Esophagus muscularis mucosa (tissue), 4 donors: Measurements from ENCODE around the gene OR2H1. TPM values are rescaled to one million over a fixed set of nuclear protein-coding genes. Genes with fewer than 3 reads are reported as not detected.

ENCODE experiments used
- DNase-seq: peaks from one replicate; pipeline ENCODE4 v3.0.0-alpha.2; 2017; ENCODE audit errors: extremely low spot score
- H3K27ac ChIP-seq, 4 donors: fragments of 200-600 bp; sonication (generic); replicated peaks in 1 of 4; 1 replicate in 3 of 4; 2 replicates in 1 of 4; pipeline ENCODE4 v1.5.1; 2016 to 2019; ENCODE audit warnings: mild to moderate bottlenecking in 1 of 4
- H3K27me3 ChIP-seq, 4 donors: fragments of 200-600 bp; sonication (generic); one replicate each; pipeline versions ENCODE4 v1.5.1 to v1.6.0; 2016 to 2019
- H3K36me3 ChIP-seq, 4 donors: fragments of 200-600 bp; sonication (generic); one replicate each; pipeline ENCODE4 v1.5.1; 2016 to 2019
- H3K4me1 ChIP-seq, 4 donors: fragments of 200-600 bp; sonication (generic); one replicate each; pipeline ENCODE4 v1.5.1; 2016 to 2019
- H3K4me3 ChIP-seq, 4 donors: fragments of 200-600 bp; sonication (generic); 1 replicate in 2 of 4; 2 replicates in 2 of 4; pipeline ENCODE4 v1.5.1; 2016 to 2019; ENCODE audit warnings: mild to moderate bottlenecking in 4 of 4, moderate library complexity in 1 of 4
- H3K9me3 ChIP-seq, 4 donors: fragments of 200-600 bp; sonication (generic); 1 replicate in 3 of 4; 2 replicates in 1 of 4; pipeline ENCODE4 v1.5.1; 2016 to 2019
- EP300 ChIP-seq: sonication (generic); formaldehyde crosslinking; IDR thresholded peaks from one replicate; pipeline ENCODE4 v1.6.1; 2017; ENCODE audit warnings: antibody characterized with exemption
- POLR2A ChIP-seq: fragments of 450-650 bp; IDR thresholded peaks from one replicate; pipeline ENCODE4 v1.6.1; 2017; ENCODE audit warnings: antibody characterized with exemption, moderate library complexity, mild to moderate bottlenecking, low read depth
- POLR2AphosphoS5 ChIP-seq, 2 donors: sonication (generic); formaldehyde crosslinking; IDR thresholded peaks; one replicate each; pipeline ENCODE4 v1.6.1; 2017; ENCODE audit warnings: antibody characterized with exemption in 2 of 2
- WGBS: methylation state at CpG from one replicate; pipeline ENCODE4 v1.1.5; 2018; 5-methylcytosine and 5-hydroxymethylcytosine counted together
- intact Hi-C: fragments of 100-400 bp; cut with DNase I; formaldehyde crosslinking; loops from one replicate; pipeline ENCODE4 v1.15.1; 2023
- total RNA-seq, 4 donors: library from RNA; depleted of rRNA; stranded (reverse); fragments of >200 nt; gene quantifications; one replicate each; pipeline versions ENCODE4 v1.1.0 to v1.2.1, GENCODE V29; 2016
- TF ChIP-seq, protein P1 (sequence below), 3 experiments: fragments of 200-600 bp in 2 of 3; fragments of 450-650 bp in 1 of 3; sonication (generic) in 2 of 3; IDR thresholded peaks; one replicate each; pipeline ENCODE4 v1.5.1; 2017 to 2019; ENCODE audit warnings: antibody characterized with exemption in 3 of 3, mild to moderate bottlenecking in 2 of 3, moderate library complexity in 1 of 3

OR2H1 gene
- total RNA-seq, 4 donors from 2014 or later = not detected

DNA sequence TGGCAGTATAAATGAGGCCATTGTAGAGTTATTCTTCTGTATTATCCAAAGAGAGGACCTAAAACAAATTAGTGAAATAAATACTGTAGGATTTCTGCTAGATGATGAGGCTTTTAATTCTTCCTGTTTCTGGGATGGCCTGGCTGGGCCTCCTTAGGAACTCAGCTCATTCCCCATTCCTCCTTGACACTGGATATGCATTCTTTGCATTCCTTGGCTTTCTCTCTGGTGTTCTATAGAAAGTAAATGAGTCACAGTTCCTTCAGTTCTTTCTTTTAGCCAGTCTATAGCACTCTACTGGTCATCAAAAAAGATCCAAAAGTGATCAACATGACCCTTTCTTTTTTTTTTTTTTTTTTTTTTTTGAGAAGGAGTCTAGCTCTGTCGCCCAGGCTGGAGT is 9.3 kb upstream of the OR2H1 start:
- Histone ChIP-seq H3K9me3 (no peaks in the 10 kb centered on the region), H3K27me3 (no peaks in the 10 kb centered on the region), H3K4me1 (no peaks in the 10 kb centered on the region), H3K36me3 (no peaks in the 10 kb centered on the region), H3K4me3 (no peak overlapping the region), H3K27ac (no peak overlapping the region)
- DNase-seq = no peak
- WGBS = 93% methylated on average over 1 of the region's 1 CpG
- intact Hi-C loops = no loop called here
- TF ChIP-seq POLR2AphosphoS5 (IDR thresholded peaks at IDR 0.05) (no peak), EP300 (no peak), POLR2A (no peak)
- TF ChIP-seq, protein P1, sequence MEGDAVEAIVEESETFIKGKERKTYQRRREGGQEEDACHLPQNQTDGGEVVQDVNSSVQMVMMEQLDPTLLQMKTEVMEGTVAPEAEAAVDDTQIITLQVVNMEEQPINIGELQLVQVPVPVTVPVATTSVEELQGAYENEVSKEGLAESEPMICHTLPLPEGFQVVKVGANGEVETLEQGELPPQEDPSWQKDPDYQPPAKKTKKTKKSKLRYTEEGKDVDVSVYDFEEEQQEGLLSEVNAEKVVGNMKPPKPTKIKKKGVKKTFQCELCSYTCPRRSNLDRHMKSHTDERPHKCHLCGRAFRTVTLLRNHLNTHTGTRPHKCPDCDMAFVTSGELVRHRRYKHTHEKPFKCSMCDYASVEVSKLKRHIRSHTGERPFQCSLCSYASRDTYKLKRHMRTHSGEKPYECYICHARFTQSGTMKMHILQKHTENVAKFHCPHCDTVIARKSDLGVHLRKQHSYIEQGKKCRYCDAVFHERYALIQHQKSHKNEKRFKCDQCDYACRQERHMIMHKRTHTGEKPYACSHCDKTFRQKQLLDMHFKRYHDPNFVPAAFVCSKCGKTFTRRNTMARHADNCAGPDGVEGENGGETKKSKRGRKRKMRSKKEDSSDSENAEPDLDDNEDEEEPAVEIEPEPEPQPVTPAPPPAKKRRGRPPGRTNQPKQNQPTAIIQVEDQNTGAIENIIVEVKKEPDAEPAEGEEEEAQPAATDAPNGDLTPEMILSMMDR (IDR thresholded peaks at IDR 0.05) = no peak

DNA sequence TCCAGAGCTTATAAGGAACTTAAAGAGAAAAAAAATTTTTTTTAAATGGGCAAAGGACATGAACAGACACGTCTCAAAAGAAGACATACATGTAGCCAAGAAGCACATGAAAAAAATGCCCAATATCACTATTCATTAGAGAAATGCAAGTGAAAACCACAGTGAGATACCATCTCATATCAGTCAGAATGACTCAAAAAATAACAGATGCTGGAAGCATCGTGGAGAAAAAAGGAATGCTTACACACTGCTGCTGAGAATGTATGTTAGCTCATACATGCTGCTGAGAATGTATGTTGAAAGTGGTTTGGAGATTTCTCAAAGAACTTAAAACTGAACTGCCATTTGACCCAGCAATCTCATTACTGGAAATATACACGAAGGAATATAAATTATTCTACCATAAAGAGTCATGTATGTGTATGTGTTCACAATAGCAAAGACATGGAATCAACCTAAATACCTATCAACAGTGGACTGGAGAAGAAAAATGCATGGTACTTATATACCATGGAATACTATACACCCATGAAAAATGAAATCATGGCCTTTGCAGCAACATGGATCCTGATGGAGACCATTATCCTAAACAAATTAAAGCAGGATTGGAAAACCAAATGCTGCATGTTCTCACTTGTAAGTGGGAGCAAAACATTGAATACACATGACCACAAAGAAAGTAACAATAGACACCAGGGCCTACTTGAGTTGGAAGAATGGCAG is 5.3 kb upstream of the OR2H1 start:
- Histone ChIP-seq H3K27me3 (no peaks in the 10 kb centered on the region), H3K9me3 (no peaks in the 10 kb centered on the region), H3K27ac (no peak overlapping the region), H3K4me1 (no peaks in the 10 kb centered on the region), H3K4me3 (no peak overlapping the region), H3K36me3 (no peaks in the 10 kb centered on the region)
- 72% methylated on average over 3 of the region's 3 CpGs for WGBS
- no peak for DNase-seq
- intact Hi-C loops = no loop called here
- no peak for TF ChIP-seq EP300
- TF ChIP-seq, protein P1 (IDR thresholded peaks at IDR 0.05) = no peak
- TF ChIP-seq POLR2A = no peak
- no peak for TF ChIP-seq POLR2AphosphoS5 (IDR thresholded peaks at IDR 0.05)

DNA sequence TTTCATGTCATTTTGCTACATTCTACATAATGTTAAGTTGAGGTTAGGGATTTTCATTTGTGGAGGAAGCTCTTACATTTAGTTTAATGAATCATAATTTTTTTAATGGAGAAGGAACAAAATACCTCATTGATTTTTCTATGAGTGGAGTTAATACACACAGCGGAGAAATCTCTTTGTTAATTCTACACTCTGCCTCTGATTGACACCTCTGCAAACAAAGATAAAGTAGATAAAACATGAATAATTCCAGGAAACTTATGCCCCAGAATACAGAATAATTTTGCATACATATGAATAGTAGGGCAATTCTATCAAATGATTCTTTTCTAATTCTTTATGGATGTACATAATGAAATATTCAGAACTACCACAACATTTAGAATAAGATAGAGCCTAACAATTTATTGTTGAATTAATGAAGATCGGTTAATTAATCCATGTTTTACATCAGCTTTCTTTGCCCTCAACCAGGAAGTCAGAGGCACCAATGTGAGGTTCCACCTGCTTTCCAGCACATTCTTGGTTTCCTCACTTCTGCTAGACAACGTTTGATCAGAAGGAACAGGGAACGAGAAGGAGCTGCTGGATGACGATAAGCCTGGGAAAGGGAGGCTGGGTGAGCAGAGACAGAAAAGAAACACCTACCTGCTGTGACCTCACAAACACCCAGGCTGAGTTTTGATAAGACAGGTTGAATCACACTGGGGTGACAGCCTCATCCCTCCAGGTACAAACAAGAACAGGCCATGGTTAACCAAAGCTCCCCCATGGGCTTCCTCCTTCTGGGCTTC is 4.3 kb downstream of the OR2H1 start:
- Histone ChIP-seq H3K4me3 (no peak overlapping the region), H3K4me1 (no peaks in the 10 kb centered on the region), H3K27ac (no peak overlapping the region), H3K36me3 (no peaks in the 10 kb centered on the region), H3K27me3 (peaks cover 0 to 5% (median 0%) of the 10 kb centered on the region in 4 donors), H3K9me3 (no peaks in the 10 kb centered on the region)
- DNase-seq = no peak
- intact Hi-C loops = no loop called here
- 92% methylated on average over 5 of the region's 5 CpGs for WGBS
- TF ChIP-seq, protein P1 (IDR thresholded peaks at IDR 0.05) = no peak
- TF ChIP-seq POLR2AphosphoS5 (IDR thresholded peaks at IDR 0.05) = no peak
- TF ChIP-seq EP300 = no peak
- no peak for TF ChIP-seq POLR2A

- no peak overlapping the region for H3K27ac ChIP-seq
These were observed 5.1 kb downstream of the OR2H1 start for GRCh38 chr6:29462022-29462421.

More at GRCh38 chr6:29462022-29462421, 5.1 kb downstream of the OR2H1 start:
- intact Hi-C loops = no loop called here
- Histone ChIP-seq H3K36me3 (no peaks in the 10 kb centered on the region), H3K9me3 (no peaks in the 10 kb centered on the region), H3K4me1 (no peaks in the 10 kb centered on the region), H3K27me3 (peaks cover 0 to 5% (median 0%) of the 10 kb centered on the region in 4 donors), H3K4me3 (no peak overlapping the region)
- DNase-seq = no peak
- WGBS = 86% methylated on average over 6 of the region's 6 CpGs
- no peak for TF ChIP-seq EP300
- TF ChIP-seq, protein P1 (IDR thresholded peaks at IDR 0.05) = no peak
- TF ChIP-seq POLR2AphosphoS5 (IDR thresholded peaks at IDR 0.05) = no peak
- TF ChIP-seq POLR2A = no peak
